Hematopoietic multipotent progenitor cell treated with erythropoietin and hydrocortisone succinate and interleukin-3 and kit ligand, for 15 days (in vitro differentiated cells): ENCODE measurements around the gene CEP57L1.
"Not testable (repeated sequence)": the region's sequence is repeated elsewhere in the genome, so short reads cannot be mapped to it uniquely, and the experiment has no call there.

Experiments
- DNase-seq: peaks from one replicate; pipeline ENCODE4 v3.0.0-alpha.2; 2015; ENCODE audit warnings: low spot score

CEP57L1 gene

GRCh38 chr6:109073344-109074132 lies 21.8 kb upstream of the CEP57L1 start:
- peak; percentile 81 for DNase-seq

- no peak for DNase-seq
These were observed 21.2 kb upstream of the CEP57L1 start for GRCh38 chr6:109074133-109074415.

GRCh38 chr6:109075934-109076333 lies 19.4 kb upstream of the CEP57L1 start:
- DNase-seq: no peak

GRCh38 chr6:109076377-109076776 lies 18.9 kb upstream of the CEP57L1 start:
- DNase-seq: no peak

GRCh38 chr6:109079981-109080380 lies 15.3 kb upstream of the CEP57L1 start:
- no peak for DNase-seq

- no peak for DNase-seq
These were observed 14.3 kb upstream of the CEP57L1 start for GRCh38 chr6:109081026-109081425.

GRCh38 chr6:109081516-109082187 lies 13.7 kb upstream of the CEP57L1 start:
- no peak for DNase-seq

- no peak for DNase-seq
These were observed 13.1 kb upstream of the CEP57L1 start for GRCh38 chr6:109082188-109082577.

- DNase-seq: no peak
These were observed 11.7 kb upstream of the CEP57L1 start for GRCh38 chr6:109083657-109084056.

GRCh38 chr6:109084146-109084545 lies 11.2 kb upstream of the CEP57L1 start:
- DNase-seq: not testable (repeated sequence)

- no peak for DNase-seq
These were observed 7.5 kb upstream of the CEP57L1 start for GRCh38 chr6:109087661-109088264.

- no peak for DNase-seq
These were observed 6.3 kb upstream of the CEP57L1 start for GRCh38 chr6:109088995-109089394.

- no peak for DNase-seq
These were observed 3.8 kb upstream of the CEP57L1 start for GRCh38 chr6:109091314-109092024.

- DNase-seq: no peak
These were observed 3.2 kb upstream of the CEP57L1 start for GRCh38 chr6:109092074-109092473.

- DNase-seq: peak; percentile 36
These were observed 1.4 kb upstream of the CEP57L1 start for GRCh38 chr6:109093732-109094415.

GRCh38 chr6:109094416-109095035 lies 781 bp upstream of the CEP57L1 start, which contains the start of gene SESN1:
SESN1 (minus strand) TSS chr6:109094846; CDS start chr6:109094073, 773 bp downstream.
- DNase-seq: peak; percentile 89

- no peak for DNase-seq
These were observed 453 bp downstream of the CEP57L1 start for GRCh38 chr6:109095835-109096084.

- no peak for DNase-seq
These were observed 901 bp downstream of the CEP57L1 start for GRCh38 chr6:109096208-109096607.

- DNase-seq: no peak
These were observed 2.4 kb downstream of the CEP57L1 start for GRCh38 chr6:109097661-109098060.

GRCh38 chr6:109102762-109103161 lies 7.5 kb downstream of the CEP57L1 start:
- peak; percentile 55 for DNase-seq

GRCh38 chr6:109103942-109104341 lies 8.6 kb downstream of the CEP57L1 start:
- DNase-seq: no peak

GRCh38 chr6:109104512-109104911 lies 9.2 kb downstream of the CEP57L1 start:
- DNase-seq: no peak
